ENCODE results near the gene MAML2.

- TF ChIP-seq CTCF (IDR thresholded peaks at IDR 0.05), result no peak
- no peak for TF ChIP-seq POLR2AphosphoS5 (IDR thresholded peaks at IDR 0.05)
- TF ChIP-seq POLR2A (IDR thresholded peaks at IDR 0.05; ENCODE audit: low read depth), result no peak
- no peak for TF ChIP-seq EP300 (IDR thresholded peaks at IDR 0.05)
These were observed 49.4 kb downstream of the MAML2 start for GRCh38 chr11:96293598-96294021.

Measured in esophagus muscularis mucosa (tissue), 4 donors.